WTC11 (cell line): ENCODE results near the gene PPP1R9A. TPM values are rescaled to one million over a fixed set of nuclear protein-coding genes. Genes with fewer than 3 reads are reported as not detected.

Source experiments
- ATAC-seq: fragments of 200-7000 bp; cut with Tn5 transposase; 2 replicates; pipeline ENCODE4 v1.10.0; 2021; ENCODE audit warnings: mild to moderate bottlenecking, moderate library complexity
- CTCF ChIA-PET: fragments of 300-600 bp; sonication (Branson Sonifier 250); formaldehyde crosslinking; loops from one replicate; lab custom pipeline; 2021; ENCODE audit warnings: antibody characterized with exemption; lab: Charles Lee
- POLR2A ChIA-PET: fragments of 350-600 bp; sonication (Branson Sonifier 250); formaldehyde crosslinking; loops from one replicate; lab custom pipeline; 2021; ENCODE audit warnings: antibody characterized with exemption; lab: Charles Lee
- DNase-seq: peaks from one replicate; pipeline ENCODE4 v3.0.0; 2021; ENCODE audit warnings: low spot score
- H3K27ac Mint-ChIP-seq: 2 replicates; pipeline ENCODE4 v1.8.0; 2021; ENCODE audit warnings: mixed read lengths
- H3K27me3 Mint-ChIP-seq: 2 replicates; pipeline ENCODE4 v1.8.0; 2021; ENCODE audit warnings: low read depth, mild to moderate bottlenecking, moderate library complexity, mixed read lengths
- H3K36me3 Mint-ChIP-seq: 2 replicates; pipeline ENCODE4 v1.8.0; 2021; ENCODE audit warnings: mixed read lengths
- H3K4me1 Mint-ChIP-seq: 2 replicates; pipeline ENCODE4 v1.8.0; 2022; ENCODE audit warnings: mixed read lengths
- H3K4me3 Mint-ChIP-seq: 2 replicates; pipeline ENCODE4 v1.8.0; 2021; ENCODE audit warnings: mild to moderate bottlenecking, moderate library complexity, mixed read lengths
- H3K9me3 Mint-ChIP-seq: 2 replicates; pipeline ENCODE4 v1.8.0; 2021; ENCODE audit warnings: mixed read lengths
- ATF1 ChIP-seq: sonication (generic); formaldehyde crosslinking; IDR thresholded peaks from 2 replicates; pipeline ENCODE4 v1.8.1; 2023; ENCODE audit warnings: mild to moderate bottlenecking, moderate library complexity, missing genetic modification reagents
- GTF2I ChIP-seq: fragments of 250-450 bp; sonication (Bioruptor Pico); conservative IDR thresholded peaks from 2 replicates; pipeline ENCODE4 v1.4.0; 2021; ENCODE audit warnings: mild to moderate bottlenecking
- HMGA2 ChIP-seq: fragments of 250-450 bp; sonication (Bioruptor Pico); IDR thresholded peaks from 2 replicates; pipeline ENCODE4 v1.4.0; 2021; ENCODE audit warnings: mild to moderate bottlenecking, moderate library complexity
- RELA ChIP-seq: sonication (generic); formaldehyde crosslinking; IDR thresholded peaks from 2 replicates; pipeline ENCODE4 v1.8.1; 2022; ENCODE audit warnings: missing genetic modification reagents, mild to moderate bottlenecking, borderline replicate concordance
- ZNF138 ChIP-seq: sonication (generic); formaldehyde crosslinking; conservative IDR thresholded peaks from 2 replicates; pipeline ENCODE4 v1.8.1; 2022; ENCODE audit warnings: mild to moderate bottlenecking, moderate library complexity, missing genetic modification reagents
- ZNF219 ChIP-seq: sonication (generic); formaldehyde crosslinking; IDR thresholded peaks from 2 replicates; pipeline ENCODE4 v1.8.0; 2023; ENCODE audit warnings: missing genetic modification reagents, mild to moderate bottlenecking, borderline replicate concordance
- ZNF232 ChIP-seq: sonication (generic); formaldehyde crosslinking; IDR thresholded peaks from 2 replicates; pipeline ENCODE4 v1.8.0; 2022; ENCODE audit warnings: mild to moderate bottlenecking, missing genetic modification reagents
- ZNF317 ChIP-seq: sonication (generic); formaldehyde crosslinking; IDR thresholded peaks from 2 replicates; pipeline ENCODE4 v1.8.1; 2023; ENCODE audit warnings: low read depth, mild to moderate bottlenecking, moderate library complexity, missing genetic modification reagents, borderline replicate concordance
- ZNF416 ChIP-seq: fragments of 250-450 bp; sonication (Bioruptor Pico); IDR thresholded peaks from 2 replicates; pipeline ENCODE4 v1.9.0; 2021; ENCODE audit warnings: mild to moderate bottlenecking, inconsistent platforms
- total RNA-seq: library from RNA; stranded (reverse); gene quantifications from 3 replicates; pipeline ENCODE4 v1.2.3, GENCODE V29; 2021
- TF ChIP-seq, protein P1 (sequence below): sonication (generic); formaldehyde crosslinking; IDR thresholded peaks from 2 replicates; pipeline ENCODE4 v1.8.1; 2023; ENCODE audit warnings: mild to moderate bottlenecking, missing genetic modification reagents
- TF ChIP-seq, protein P2 (sequence below): fragments of 250-450 bp; sonication (Bioruptor Pico); IDR thresholded peaks from 2 replicates; pipeline ENCODE4 v1.9.0; 2021; ENCODE audit warnings: mild to moderate bottlenecking, borderline replicate concordance
- TF ChIP-seq, protein P3 (sequence below): sonication (generic); formaldehyde crosslinking; IDR thresholded peaks from 2 replicates; pipeline ENCODE4 v1.8.1; 2022; ENCODE audit warnings: mild to moderate bottlenecking, moderate library complexity, missing genetic modification reagents
- TF ChIP-seq, protein P4 (sequence below): sonication (generic); formaldehyde crosslinking; IDR thresholded peaks from 2 replicates; pipeline ENCODE4 v1.8.1; 2023; ENCODE audit warnings: mild to moderate bottlenecking, moderate library complexity, missing genetic modification reagents
- TF ChIP-seq, protein P5 (sequence below): sonication (generic); formaldehyde crosslinking; IDR thresholded peaks from 2 replicates; pipeline ENCODE4 v1.8.1; 2023; ENCODE audit warnings: mild to moderate bottlenecking, missing genetic modification reagents, moderate library complexity
- TF ChIP-seq, protein P6 (sequence below): sonication (generic); formaldehyde crosslinking; IDR thresholded peaks from 2 replicates; pipeline ENCODE4 v1.8.0; 2023; ENCODE audit warnings: missing genetic modification reagents, mild to moderate bottlenecking, borderline replicate concordance
- TF ChIP-seq, protein P7 (sequence below): sonication (generic); formaldehyde crosslinking; IDR thresholded peaks from 2 replicates; pipeline ENCODE4 v1.8.1; 2022; ENCODE audit warnings: low read depth, missing genetic modification reagents, borderline replicate concordance

Gene PPP1R9A
- total RNA-seq, 1 experiment from 2014 or later, result 16.8 TPM

DNA sequence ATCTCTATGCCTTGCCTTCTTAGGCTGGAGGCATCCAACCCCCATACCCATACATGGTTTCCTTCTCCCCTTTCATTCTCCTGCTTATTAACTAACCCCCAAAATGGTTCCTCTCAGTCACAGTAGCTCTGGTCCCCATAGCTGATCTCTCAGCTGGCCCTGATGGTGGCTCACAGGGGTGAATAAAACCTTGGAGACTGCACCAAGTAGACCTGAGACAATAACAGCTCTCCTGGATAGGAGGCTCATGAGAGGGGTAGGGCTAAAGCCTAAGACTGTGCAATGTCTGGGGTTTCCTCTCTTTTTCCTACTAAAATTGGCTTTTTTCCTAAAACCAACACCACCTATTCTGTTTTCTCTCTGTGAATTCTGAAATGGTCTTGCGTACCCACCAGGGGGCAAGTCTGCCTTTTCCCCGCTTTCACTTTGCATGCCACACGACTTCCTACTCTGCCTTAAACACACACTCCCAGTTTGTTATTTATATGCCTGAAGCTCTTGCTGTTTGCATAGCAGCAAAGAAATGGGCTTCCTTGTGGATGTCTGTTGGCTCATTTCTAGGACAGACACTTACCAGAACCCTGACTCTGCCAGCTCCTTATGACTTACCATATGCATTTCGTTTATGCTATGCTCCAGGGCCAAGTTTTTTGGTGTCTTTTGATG lies 435.4 kb downstream of the PPP1R9A start:
- peaks cover 7% of the 10 kb centered on the region for H3K9me3 Mint-ChIP-seq
- no peaks in the 10 kb centered on the region for H3K27me3 Mint-ChIP-seq
- POLR2A ChIA-PET, result no interaction called here
- H3K4me1 Mint-ChIP-seq, result peaks cover 21% of the 10 kb centered on the region
- DNase-seq (peak; percentile 18), ATAC-seq (peak; percentile 85)
- no peaks in the 10 kb centered on the region for H3K36me3 Mint-ChIP-seq
- TF ChIP-seq, protein P1, sequence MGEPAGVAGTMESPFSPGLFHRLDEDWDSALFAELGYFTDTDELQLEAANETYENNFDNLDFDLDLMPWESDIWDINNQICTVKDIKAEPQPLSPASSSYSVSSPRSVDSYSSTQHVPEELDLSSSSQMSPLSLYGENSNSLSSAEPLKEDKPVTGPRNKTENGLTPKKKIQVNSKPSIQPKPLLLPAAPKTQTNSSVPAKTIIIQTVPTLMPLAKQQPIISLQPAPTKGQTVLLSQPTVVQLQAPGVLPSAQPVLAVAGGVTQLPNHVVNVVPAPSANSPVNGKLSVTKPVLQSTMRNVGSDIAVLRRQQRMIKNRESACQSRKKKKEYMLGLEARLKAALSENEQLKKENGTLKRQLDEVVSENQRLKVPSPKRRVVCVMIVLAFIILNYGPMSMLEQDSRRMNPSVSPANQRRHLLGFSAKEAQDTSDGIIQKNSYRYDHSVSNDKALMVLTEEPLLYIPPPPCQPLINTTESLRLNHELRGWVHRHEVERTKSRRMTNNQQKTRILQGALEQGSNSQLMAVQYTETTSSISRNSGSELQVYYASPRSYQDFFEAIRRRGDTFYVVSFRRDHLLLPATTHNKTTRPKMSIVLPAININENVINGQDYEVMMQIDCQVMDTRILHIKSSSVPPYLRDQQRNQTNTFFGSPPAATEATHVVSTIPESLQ (CRISPR knock-in tag), result no peak
- TF ChIP-seq HMGA2 (CRISPR knock-in tag) (no peak), ZNF317 (no peak), ZNF138 (no peak), ZNF232 (CRISPR knock-in tag) (no peak), GTF2I (CRISPR knock-in tag) (no peak), RELA (CRISPR knock-in tag) (no peak), ZNF416 (CRISPR knock-in tag) (no peak), ZNF219 (CRISPR knock-in tag) (no peak), ATF1 (CRISPR knock-in tag) (no peak)
- TF ChIP-seq, protein P2, sequence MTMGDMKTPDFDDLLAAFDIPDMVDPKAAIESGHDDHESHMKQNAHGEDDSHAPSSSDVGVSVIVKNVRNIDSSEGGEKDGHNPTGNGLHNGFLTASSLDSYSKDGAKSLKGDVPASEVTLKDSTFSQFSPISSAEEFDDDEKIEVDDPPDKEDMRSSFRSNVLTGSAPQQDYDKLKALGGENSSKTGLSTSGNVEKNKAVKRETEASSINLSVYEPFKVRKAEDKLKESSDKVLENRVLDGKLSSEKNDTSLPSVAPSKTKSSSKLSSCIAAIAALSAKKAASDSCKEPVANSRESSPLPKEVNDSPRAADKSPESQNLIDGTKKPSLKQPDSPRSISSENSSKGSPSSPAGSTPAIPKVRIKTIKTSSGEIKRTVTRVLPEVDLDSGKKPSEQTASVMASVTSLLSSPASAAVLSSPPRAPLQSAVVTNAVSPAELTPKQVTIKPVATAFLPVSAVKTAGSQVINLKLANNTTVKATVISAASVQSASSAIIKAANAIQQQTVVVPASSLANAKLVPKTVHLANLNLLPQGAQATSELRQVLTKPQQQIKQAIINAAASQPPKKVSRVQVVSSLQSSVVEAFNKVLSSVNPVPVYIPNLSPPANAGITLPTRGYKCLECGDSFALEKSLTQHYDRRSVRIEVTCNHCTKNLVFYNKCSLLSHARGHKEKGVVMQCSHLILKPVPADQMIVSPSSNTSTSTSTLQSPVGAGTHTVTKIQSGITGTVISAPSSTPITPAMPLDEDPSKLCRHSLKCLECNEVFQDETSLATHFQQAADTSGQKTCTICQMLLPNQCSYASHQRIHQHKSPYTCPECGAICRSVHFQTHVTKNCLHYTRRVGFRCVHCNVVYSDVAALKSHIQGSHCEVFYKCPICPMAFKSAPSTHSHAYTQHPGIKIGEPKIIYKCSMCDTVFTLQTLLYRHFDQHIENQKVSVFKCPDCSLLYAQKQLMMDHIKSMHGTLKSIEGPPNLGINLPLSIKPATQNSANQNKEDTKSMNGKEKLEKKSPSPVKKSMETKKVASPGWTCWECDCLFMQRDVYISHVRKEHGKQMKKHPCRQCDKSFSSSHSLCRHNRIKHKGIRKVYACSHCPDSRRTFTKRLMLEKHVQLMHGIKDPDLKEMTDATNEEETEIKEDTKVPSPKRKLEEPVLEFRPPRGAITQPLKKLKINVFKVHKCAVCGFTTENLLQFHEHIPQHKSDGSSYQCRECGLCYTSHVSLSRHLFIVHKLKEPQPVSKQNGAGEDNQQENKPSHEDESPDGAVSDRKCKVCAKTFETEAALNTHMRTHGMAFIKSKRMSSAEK (CRISPR knock-in tag), result no peak
- TF ChIP-seq, protein P3, sequence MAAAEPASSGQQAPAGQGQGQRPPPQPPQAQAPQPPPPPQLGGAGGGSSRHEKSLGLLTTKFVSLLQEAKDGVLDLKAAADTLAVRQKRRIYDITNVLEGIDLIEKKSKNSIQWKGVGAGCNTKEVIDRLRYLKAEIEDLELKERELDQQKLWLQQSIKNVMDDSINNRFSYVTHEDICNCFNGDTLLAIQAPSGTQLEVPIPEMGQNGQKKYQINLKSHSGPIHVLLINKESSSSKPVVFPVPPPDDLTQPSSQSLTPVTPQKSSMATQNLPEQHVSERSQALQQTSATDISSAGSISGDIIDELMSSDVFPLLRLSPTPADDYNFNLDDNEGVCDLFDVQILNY, result no peak
- TF ChIP-seq, protein P4, sequence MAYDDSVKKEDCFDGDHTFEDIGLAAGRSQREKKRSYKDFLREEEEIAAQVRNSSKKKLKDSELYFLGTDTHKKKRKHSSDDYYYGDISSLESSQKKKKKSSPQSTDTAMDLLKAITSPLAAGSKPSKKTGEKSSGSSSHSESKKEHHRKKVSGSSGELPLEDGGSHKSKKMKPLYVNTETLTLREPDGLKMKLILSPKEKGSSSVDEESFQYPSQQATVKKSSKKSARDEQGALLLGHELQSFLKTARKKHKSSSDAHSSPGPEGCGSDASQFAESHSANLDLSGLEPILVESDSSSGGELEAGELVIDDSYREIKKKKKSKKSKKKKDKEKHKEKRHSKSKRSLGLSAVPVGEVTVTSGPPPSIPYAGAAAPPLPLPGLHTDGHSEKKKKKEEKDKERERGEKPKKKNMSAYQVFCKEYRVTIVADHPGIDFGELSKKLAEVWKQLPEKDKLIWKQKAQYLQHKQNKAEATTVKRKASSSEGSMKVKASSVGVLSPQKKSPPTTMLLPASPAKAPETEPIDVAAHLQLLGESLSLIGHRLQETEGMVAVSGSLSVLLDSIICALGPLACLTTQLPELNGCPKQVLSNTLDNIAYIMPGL (CRISPR knock-in tag), result no peak
- TF ChIP-seq, protein P5, sequence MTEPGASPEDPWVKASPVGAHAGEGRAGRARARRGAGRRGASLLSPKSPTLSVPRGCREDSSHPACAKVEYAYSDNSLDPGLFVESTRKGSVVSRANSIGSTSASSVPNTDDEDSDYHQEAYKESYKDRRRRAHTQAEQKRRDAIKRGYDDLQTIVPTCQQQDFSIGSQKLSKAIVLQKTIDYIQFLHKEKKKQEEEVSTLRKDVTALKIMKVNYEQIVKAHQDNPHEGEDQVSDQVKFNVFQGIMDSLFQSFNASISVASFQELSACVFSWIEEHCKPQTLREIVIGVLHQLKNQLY (CRISPR knock-in tag), result no peak
- TF ChIP-seq, protein P6, sequence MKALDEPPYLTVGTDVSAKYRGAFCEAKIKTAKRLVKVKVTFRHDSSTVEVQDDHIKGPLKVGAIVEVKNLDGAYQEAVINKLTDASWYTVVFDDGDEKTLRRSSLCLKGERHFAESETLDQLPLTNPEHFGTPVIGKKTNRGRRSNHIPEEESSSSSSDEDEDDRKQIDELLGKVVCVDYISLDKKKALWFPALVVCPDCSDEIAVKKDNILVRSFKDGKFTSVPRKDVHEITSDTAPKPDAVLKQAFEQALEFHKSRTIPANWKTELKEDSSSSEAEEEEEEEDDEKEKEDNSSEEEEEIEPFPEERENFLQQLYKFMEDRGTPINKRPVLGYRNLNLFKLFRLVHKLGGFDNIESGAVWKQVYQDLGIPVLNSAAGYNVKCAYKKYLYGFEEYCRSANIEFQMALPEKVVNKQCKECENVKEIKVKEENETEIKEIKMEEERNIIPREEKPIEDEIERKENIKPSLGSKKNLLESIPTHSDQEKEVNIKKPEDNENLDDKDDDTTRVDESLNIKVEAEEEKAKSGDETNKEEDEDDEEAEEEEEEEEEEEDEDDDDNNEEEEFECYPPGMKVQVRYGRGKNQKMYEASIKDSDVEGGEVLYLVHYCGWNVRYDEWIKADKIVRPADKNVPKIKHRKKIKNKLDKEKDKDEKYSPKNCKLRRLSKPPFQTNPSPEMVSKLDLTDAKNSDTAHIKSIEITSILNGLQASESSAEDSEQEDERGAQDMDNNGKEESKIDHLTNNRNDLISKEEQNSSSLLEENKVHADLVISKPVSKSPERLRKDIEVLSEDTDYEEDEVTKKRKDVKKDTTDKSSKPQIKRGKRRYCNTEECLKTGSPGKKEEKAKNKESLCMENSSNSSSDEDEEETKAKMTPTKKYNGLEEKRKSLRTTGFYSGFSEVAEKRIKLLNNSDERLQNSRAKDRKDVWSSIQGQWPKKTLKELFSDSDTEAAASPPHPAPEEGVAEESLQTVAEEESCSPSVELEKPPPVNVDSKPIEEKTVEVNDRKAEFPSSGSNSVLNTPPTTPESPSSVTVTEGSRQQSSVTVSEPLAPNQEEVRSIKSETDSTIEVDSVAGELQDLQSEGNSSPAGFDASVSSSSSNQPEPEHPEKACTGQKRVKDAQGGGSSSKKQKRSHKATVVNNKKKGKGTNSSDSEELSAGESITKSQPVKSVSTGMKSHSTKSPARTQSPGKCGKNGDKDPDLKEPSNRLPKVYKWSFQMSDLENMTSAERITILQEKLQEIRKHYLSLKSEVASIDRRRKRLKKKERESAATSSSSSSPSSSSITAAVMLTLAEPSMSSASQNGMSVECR (CRISPR knock-in tag), result no peak
- TF ChIP-seq, protein P7, sequence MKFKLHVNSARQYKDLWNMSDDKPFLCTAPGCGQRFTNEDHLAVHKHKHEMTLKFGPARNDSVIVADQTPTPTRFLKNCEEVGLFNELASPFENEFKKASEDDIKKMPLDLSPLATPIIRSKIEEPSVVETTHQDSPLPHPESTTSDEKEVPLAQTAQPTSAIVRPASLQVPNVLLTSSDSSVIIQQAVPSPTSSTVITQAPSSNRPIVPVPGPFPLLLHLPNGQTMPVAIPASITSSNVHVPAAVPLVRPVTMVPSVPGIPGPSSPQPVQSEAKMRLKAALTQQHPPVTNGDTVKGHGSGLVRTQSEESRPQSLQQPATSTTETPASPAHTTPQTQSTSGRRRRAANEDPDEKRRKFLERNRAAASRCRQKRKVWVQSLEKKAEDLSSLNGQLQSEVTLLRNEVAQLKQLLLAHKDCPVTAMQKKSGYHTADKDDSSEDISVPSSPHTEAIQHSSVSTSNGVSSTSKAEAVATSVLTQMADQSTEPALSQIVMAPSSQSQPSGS (CRISPR knock-in tag), result no peak
- CTCF ChIA-PET, result interaction anchor here (1.0 to 1.4 kb wide), 4 partner anchors 53 to 136 kb away, joined by 3 to 7 read pairs (median 6); partner anchors contain the start of gene PON3
- peak overlapping the region; percentile 54 for H3K27ac Mint-ChIP-seq
- no peak overlapping the region for H3K4me3 Mint-ChIP-seq
